ENCODE results near the gene GAB3.
"Not testable (repeated sequence)": the region's sequence is repeated elsewhere in the genome, so short reads cannot be mapped to it uniquely, and the experiment has no call there.

The GAB3 gene

DNA sequence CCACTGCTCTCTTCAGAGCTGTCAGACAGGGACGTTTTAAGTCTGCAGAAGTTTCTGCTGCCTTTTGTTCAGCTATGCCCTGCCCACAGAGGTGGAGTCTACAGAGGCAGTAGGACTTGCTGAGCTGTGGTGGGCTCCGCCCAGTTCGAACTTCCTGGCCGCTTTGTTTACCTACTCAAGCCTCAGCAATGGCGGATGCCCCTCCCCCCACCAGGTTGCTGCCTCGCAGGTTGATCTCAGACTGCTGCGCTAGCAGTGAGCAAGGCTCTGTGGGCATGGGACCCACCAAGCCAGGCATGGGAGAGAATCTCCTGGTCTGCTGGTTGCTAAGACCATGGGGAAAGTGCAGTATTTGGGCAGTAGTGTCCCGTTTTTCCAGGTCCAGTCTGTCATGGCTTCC lies 80.0 kb downstream of the GAB3 start:
- not testable (repeated sequence) for H3K4me2 ChIP-seq (ENCODE audit: low read depth, low read length, poor library complexity, severe bottlenecking); H3K36me3 ChIP-seq (ENCODE audit: insufficient read depth, low read length); H3K9me3 ChIP-seq (ENCODE audit: insufficient read depth, low read depth, low read length); H3K4me3 ChIP-seq (ENCODE audit: low read length, poor library complexity, severe bottlenecking); H2AFZ ChIP-seq (ENCODE audit: low read length); H3K9me2 ChIP-seq (replicated peaks; ENCODE audit: low read depth, low read length); H3F3A ChIP-seq (ENCODE audit: low read depth); H3K4me1 ChIP-seq (ENCODE audit: insufficient read depth, low read length, poor library complexity, severe bottlenecking); H3K79me2 ChIP-seq (ENCODE audit: insufficient read depth, low read length); H3K9ac ChIP-seq (ENCODE audit: low read depth, low read length, poor library complexity, severe bottlenecking); H3K27me3 ChIP-seq (ENCODE audit: insufficient read depth, low read length, poor library complexity, severe bottlenecking); H4K20me1 ChIP-seq (ENCODE audit: insufficient read depth, low read length, poor library complexity, severe bottlenecking)

GRCh38 chrX:154661899-154662298 lies 89.0 kb downstream of the GAB3 start:
- no peaks in the 10 kb centered on the region for H3K36me3 ChIP-seq (ENCODE audit: insufficient read depth, low read length)
- H3K27me3 ChIP-seq (ENCODE audit: insufficient read depth, low read length, poor library complexity, severe bottlenecking): no peaks in the 10 kb centered on the region
- no peak overlapping the region for H3K4me2 ChIP-seq (ENCODE audit: low read depth, low read length, poor library complexity, severe bottlenecking)

GRCh38 chrX:154661170-154661569 lies 89.7 kb downstream of the GAB3 start:
- Histone ChIP-seq H3K4me1 (ENCODE audit: insufficient read depth, low read length, poor library complexity, severe bottlenecking) (peaks cover 9% of the 10 kb centered on the region), H3K27me3 (ENCODE audit: insufficient read depth, low read length, poor library complexity, severe bottlenecking) (no peaks in the 10 kb centered on the region), H4K20me1 (ENCODE audit: insufficient read depth, low read length, poor library complexity, severe bottlenecking) (no peaks in the 10 kb centered on the region), H3F3A (ENCODE audit: low read depth) (no peaks in the 10 kb centered on the region), H3K36me3 (ENCODE audit: insufficient read depth, low read length) (no peaks in the 10 kb centered on the region), H3K9ac (ENCODE audit: low read depth, low read length, poor library complexity, severe bottlenecking) (no peak overlapping the region), H3K9me3 (ENCODE audit: insufficient read depth, low read depth, low read length) (peaks cover 10% of the 10 kb centered on the region; the same call in 1 of the 2 replicates), H2AFZ (ENCODE audit: low read length) (no peak overlapping the region), H3K4me3 (ENCODE audit: low read length, poor library complexity, severe bottlenecking) (no peak overlapping the region), H3K79me2 (ENCODE audit: insufficient read depth, low read length) (no peaks in the 10 kb centered on the region), H3K4me2 (ENCODE audit: low read depth, low read length, poor library complexity, severe bottlenecking) (no peak overlapping the region), H3K9me2 (replicated peaks; ENCODE audit: low read depth, low read length) (no peaks in the 10 kb centered on the region)
- TF ChIP-seq, protein P1, sequence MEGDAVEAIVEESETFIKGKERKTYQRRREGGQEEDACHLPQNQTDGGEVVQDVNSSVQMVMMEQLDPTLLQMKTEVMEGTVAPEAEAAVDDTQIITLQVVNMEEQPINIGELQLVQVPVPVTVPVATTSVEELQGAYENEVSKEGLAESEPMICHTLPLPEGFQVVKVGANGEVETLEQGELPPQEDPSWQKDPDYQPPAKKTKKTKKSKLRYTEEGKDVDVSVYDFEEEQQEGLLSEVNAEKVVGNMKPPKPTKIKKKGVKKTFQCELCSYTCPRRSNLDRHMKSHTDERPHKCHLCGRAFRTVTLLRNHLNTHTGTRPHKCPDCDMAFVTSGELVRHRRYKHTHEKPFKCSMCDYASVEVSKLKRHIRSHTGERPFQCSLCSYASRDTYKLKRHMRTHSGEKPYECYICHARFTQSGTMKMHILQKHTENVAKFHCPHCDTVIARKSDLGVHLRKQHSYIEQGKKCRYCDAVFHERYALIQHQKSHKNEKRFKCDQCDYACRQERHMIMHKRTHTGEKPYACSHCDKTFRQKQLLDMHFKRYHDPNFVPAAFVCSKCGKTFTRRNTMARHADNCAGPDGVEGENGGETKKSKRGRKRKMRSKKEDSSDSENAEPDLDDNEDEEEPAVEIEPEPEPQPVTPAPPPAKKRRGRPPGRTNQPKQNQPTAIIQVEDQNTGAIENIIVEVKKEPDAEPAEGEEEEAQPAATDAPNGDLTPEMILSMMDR (conservative IDR thresholded peaks at IDR 0.05; ENCODE audit: low read length): no peak

More at GRCh38 chrX:154661899-154662298, 89.0 kb downstream of the GAB3 start:
- Histone ChIP-seq H3K4me1 (ENCODE audit: insufficient read depth, low read length, poor library complexity, severe bottlenecking) (peaks cover 9% of the 10 kb centered on the region), H3K4me3 (ENCODE audit: low read length, poor library complexity, severe bottlenecking) (no peak overlapping the region), H3K79me2 (ENCODE audit: insufficient read depth, low read length) (no peaks in the 10 kb centered on the region), H3K9me3 (ENCODE audit: insufficient read depth, low read depth, low read length) (peaks cover 10% of the 10 kb centered on the region; the same call in 1 of the 2 replicates), H4K20me1 (ENCODE audit: insufficient read depth, low read length, poor library complexity, severe bottlenecking) (no peaks in the 10 kb centered on the region), H3K9ac (ENCODE audit: low read depth, low read length, poor library complexity, severe bottlenecking) (no peak overlapping the region), H3K9me2 (replicated peaks; ENCODE audit: low read depth, low read length) (no peaks in the 10 kb centered on the region), H3F3A (ENCODE audit: low read depth) (no peaks in the 10 kb centered on the region), H2AFZ (ENCODE audit: low read length) (no peak overlapping the region)
- no peak for TF ChIP-seq EZH2phosphoT487 (IDR thresholded peaks at IDR 0.05; ENCODE audit: borderline replicate concordance)
- TF ChIP-seq, protein P1 (conservative IDR thresholded peaks at IDR 0.05; ENCODE audit: low read length): no peak

- Histone ChIP-seq H3K4me3 (ENCODE audit: low read length, poor library complexity, severe bottlenecking) (no peak overlapping the region), H3K27me3 (ENCODE audit: insufficient read depth, low read length, poor library complexity, severe bottlenecking) (no peaks in the 10 kb centered on the region), H3K36me3 (ENCODE audit: insufficient read depth, low read length) (no peaks in the 10 kb centered on the region), H3K9me3 (ENCODE audit: insufficient read depth, low read depth, low read length) (peaks cover 10% of the 10 kb centered on the region; the same call in 1 of the 2 replicates), H3F3A (ENCODE audit: low read depth) (no peaks in the 10 kb centered on the region), H3K9me2 (replicated peaks; ENCODE audit: low read depth, low read length) (no peaks in the 10 kb centered on the region), H2AFZ (ENCODE audit: low read length) (no peak overlapping the region), H3K4me1 (ENCODE audit: insufficient read depth, low read length, poor library complexity, severe bottlenecking) (peaks cover 9% of the 10 kb centered on the region), H3K4me2 (ENCODE audit: low read depth, low read length, poor library complexity, severe bottlenecking) (no peak overlapping the region), H4K20me1 (ENCODE audit: insufficient read depth, low read length, poor library complexity, severe bottlenecking) (no peaks in the 10 kb centered on the region), H3K79me2 (ENCODE audit: insufficient read depth, low read length) (no peaks in the 10 kb centered on the region), H3K9ac (ENCODE audit: low read depth, low read length, poor library complexity, severe bottlenecking) (no peak overlapping the region)
- no peak for TF ChIP-seq EZH2phosphoT487 (IDR thresholded peaks at IDR 0.05; ENCODE audit: borderline replicate concordance)
- TF ChIP-seq, protein P1 (conservative IDR thresholded peaks at IDR 0.05; ENCODE audit: low read length): no peak
These were observed 90.3 kb downstream of the GAB3 start for GRCh38 chrX:154660541-154660940.

Measured in Loucy (cell line).